Muscle layer of duodenum (tissue), 2 donors: ENCODE measurements around the gene HOXD11.

Experiments
- H3K27ac ChIP-seq: one replicate; pipeline ENCODE4 v1.7.0; 2013; ENCODE audit warnings: mild to moderate bottlenecking, low read length
- H3K27me3 ChIP-seq: one replicate; pipeline ENCODE4 v1.7.0; 2013; ENCODE audit warnings: low read depth, mild to moderate bottlenecking, control low read depth, low read length
- H3K36me3 ChIP-seq, 2 donors: one replicate each; pipeline ENCODE4 v1.7.0; 2013; ENCODE audit warnings: low read length in 2 of 2, control low read depth in 1 of 2, mild to moderate bottlenecking in 1 of 2; ENCODE audit not compliant: insufficient read depth in 2 of 2, control insufficient read depth in 1 of 2
- H3K4me1 ChIP-seq, 2 donors: one replicate each; pipeline ENCODE4 v1.7.0; 2013; ENCODE audit warnings: low read length in 2 of 2, mild to moderate bottlenecking in 2 of 2, control low read depth in 1 of 2, moderate library complexity in 1 of 2; ENCODE audit not compliant: insufficient read depth in 2 of 2, control insufficient read depth in 1 of 2
- H3K4me3 ChIP-seq, 2 donors: one replicate each; pipeline ENCODE4 v1.7.0; 2013; ENCODE audit warnings: low read length in 2 of 2, low read depth in 1 of 2, mild to moderate bottlenecking in 1 of 2
- H3K9me3 ChIP-seq, 2 donors: one replicate each; pipeline ENCODE4 v1.7.0; 2013; ENCODE audit warnings: low read length in 2 of 2, control low read depth in 1 of 2, mild to moderate bottlenecking in 1 of 2; ENCODE audit not compliant: control insufficient read depth in 1 of 2
- donor health status: healthy.

Gene HOXD11

GRCh38 chr2:176097820-176098365, 9.2 kb upstream of the HOXD11 start:
- H3K36me3 ChIP-seq: no peaks in the 10 kb centered on the region
- H3K4me3 ChIP-seq: peak overlapping the region; percentile 45 to 54
- peaks cover 0 to 8% of the 10 kb centered on the region in 2 donors for H3K9me3 ChIP-seq
- H3K4me1 ChIP-seq: peaks cover 11 to 43% of the 10 kb centered on the region in 2 donors
- peaks cover 99% of the 10 kb centered on the region for H3K27me3 ChIP-seq
- no peak overlapping the region for H3K27ac ChIP-seq

DNA sequence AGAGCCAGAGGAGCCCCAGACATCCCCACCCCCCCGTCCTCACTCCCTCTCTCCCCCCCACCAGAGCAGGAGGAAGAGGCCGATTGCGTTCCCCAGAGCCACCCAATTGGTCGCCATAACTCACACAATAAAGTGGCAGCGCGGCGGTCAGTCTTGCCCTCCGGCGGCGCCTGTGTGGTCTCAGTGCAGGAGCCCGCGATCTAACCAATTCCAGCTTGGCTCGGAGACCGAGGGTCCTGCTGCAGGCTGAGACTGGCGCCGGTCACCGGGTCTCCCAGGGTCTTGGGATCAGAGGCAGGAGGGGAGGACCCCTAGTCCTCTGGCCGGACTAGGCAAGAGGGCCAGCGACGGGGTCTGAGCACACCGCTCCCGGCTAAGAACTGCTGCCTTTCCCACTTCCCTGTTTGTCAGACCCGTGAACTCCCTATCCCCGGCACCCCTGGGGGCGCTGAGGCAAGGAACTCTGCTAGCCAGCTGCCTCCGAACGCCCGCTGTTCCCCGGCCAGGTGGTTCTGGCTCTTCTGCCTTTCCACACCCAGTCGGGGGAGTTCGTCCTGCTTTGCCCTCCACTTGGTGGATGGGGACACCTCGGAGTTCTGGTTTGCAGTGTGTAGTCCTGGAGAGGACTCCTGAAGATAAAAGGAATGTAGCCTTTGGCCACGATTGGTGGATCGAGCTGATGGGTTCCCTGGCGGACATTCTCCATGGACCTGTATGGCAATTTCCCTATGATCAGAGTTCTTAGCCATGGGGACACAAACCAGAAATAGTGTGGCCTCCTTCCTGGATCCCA, 8.5 kb upstream of the HOXD11 start:
- Histone ChIP-seq H3K4me1 (peaks cover 11 to 38% of the 10 kb centered on the region in 2 donors), H3K9me3 (peaks cover 0 to 8% of the 10 kb centered on the region in 2 donors), H3K4me3 (no peak overlapping the region), H3K27ac (no peak overlapping the region), H3K36me3 (no peaks in the 10 kb centered on the region), H3K27me3 (peaks cover 99% of the 10 kb centered on the region)

- Histone ChIP-seq H3K4me3 (no peak overlapping the region), H3K36me3 (no peaks in the 10 kb centered on the region), H3K4me1 (peaks cover 11 to 42% of the 10 kb centered on the region in 2 donors), H3K27ac (no peak overlapping the region), H3K27me3 (peaks cover 99% of the 10 kb centered on the region), H3K9me3 (peaks cover 0 to 3% of the 10 kb centered on the region in 2 donors)
These were observed 7.8 kb upstream of the HOXD11 start for GRCh38 chr2:176099159-176099727.

DNA sequence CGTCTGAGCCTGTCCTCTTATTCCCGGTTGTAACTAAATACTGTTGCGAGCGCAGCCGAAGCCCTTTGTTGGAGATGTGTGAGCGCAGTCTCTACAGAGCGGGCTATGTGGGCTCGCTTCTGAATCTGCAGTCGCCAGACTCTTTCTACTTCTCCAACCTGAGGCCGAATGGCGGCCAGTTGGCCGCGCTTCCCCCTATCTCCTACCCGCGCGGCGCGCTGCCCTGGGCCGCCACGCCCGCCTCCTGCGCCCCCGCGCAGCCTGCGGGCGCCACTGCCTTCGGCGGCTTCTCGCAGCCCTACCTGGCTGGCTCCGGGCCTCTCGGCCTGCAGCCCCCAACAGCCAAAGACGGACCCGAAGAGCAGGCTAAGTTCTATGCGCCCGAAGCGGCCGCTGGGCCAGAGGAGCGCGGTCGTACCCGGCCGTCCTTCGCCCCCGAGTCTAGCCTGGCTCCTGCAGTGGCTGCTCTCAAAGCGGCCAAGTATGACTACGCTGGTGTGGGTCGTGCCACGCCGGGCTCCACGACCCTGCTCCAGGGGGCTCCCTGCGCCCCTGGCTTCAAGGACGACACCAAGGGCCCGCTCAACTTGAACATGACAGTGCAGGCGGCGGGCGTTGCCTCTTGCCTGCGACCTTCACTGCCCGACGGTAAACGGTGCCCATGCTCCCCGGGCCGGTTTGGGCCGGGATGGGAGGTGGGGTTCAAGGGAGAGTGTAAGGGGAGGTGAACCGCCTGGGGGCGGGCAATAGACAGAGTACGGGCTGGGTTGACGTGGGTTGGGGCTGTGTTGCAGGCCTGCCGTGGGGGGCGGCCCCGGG, 7.1 kb upstream of the HOXD11 start, which contains the start of gene HOXD12:
TSS of gene HOXD12 (plus strand) at position 68 of the 819 bp plus-strand sequence. CDS start at position 75, 7 bp downstream.
- no peak within 1 kb of the TSS for H3K4me3 ChIP-seq
- peaks cover 99% of the 10 kb centered on the region for H3K27me3 ChIP-seq
- H3K36me3 ChIP-seq: no peaks in the 10 kb centered on the region
- H3K9me3 ChIP-seq: no peaks in the 10 kb centered on the region
- peaks cover 11 to 49% of the 10 kb centered on the region in 2 donors for H3K4me1 ChIP-seq
- no peak within 1 kb of the TSS for H3K27ac ChIP-seq

DNA sequence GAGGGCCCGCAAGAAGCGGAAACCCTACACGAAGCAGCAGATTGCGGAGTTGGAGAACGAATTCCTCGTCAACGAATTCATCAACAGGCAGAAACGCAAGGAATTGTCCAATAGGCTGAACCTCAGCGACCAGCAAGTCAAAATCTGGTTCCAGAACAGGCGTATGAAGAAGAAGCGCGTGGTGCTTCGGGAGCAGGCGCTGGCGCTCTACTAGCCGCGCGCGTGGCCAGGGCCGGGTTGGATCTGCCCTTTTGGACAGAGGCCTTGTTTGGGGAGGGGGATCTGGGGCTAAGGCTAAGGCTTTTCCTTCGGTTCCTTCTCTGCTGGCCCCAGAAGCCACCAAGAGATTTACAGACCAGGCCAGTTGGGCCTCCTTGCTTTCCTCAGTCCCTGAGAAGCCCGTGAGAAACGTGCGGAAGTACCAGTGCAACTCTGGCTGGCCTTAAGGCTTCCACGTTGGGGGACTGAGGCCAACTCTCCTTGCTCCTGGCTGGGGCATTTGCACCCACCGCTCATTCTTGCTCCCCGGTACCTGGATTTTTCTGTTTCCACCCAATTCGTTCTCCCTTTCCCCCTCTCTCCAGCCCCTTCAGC, 6.4 kb upstream of the HOXD11 start:
- H3K36me3 ChIP-seq: no peaks in the 10 kb centered on the region
- H3K27ac ChIP-seq: no peak overlapping the region
- H3K9me3 ChIP-seq: no peaks in the 10 kb centered on the region
- H3K27me3 ChIP-seq: peaks cover 99% of the 10 kb centered on the region
- peaks cover 11 to 55% of the 10 kb centered on the region in 2 donors for H3K4me1 ChIP-seq
- no peak overlapping the region for H3K4me3 ChIP-seq

- Histone ChIP-seq H3K4me1 (peaks cover 9 to 54% of the 10 kb centered on the region in 2 donors), H3K27ac (no peak overlapping the region), H3K9me3 (no peaks in the 10 kb centered on the region), H3K4me3 (no peak overlapping the region), H3K36me3 (no peaks in the 10 kb centered on the region), H3K27me3 (peaks cover 99% of the 10 kb centered on the region)
These were observed 5.8 kb upstream of the HOXD11 start for GRCh38 chr2:176101216-176101830.

- Histone ChIP-seq H3K9me3 (no peaks in the 10 kb centered on the region), H3K27ac (no peak overlapping the region), H3K36me3 (no peaks in the 10 kb centered on the region), H3K27me3 (peaks cover 99% of the 10 kb centered on the region), H3K4me1 (peaks cover 4 to 54% of the 10 kb centered on the region in 2 donors), H3K4me3 (no peak overlapping the region)
These were observed 5.2 kb upstream of the HOXD11 start for GRCh38 chr2:176101842-176102241.

DNA sequence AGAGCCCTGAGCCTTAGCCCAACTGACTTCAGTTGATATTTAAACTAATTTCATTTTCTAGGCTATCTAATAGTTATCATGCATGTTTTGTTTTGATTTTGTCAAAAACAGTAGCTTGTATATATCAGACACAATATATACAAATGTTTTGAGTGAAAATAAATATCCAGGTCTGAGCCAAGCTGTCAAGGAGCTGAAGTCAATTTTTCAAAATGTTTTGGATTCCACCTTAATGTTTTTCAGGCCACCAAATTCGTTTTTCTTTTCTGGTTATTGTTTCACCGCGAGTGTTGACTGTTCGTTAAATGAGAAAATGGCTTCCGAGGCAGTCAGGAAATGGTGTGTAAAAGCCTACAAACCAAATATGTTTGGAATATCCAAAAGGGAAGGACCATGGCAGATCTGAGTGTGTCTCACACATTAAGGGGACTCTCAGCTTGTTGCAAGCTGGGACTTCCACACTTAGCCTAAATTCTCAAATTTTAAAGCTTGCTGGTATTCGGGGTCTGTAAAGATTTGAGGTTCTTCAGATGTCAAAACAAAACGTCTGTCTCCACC, 4.7 kb upstream of the HOXD11 start:
- Histone ChIP-seq H3K27me3 (peaks cover 98% of the 10 kb centered on the region), H3K4me1 (peaks cover 0 to 54% of the 10 kb centered on the region in 2 donors), H3K27ac (no peak overlapping the region), H3K9me3 (no peaks in the 10 kb centered on the region), H3K36me3 (no peaks in the 10 kb centered on the region), H3K4me3 (no peak overlapping the region)

DNA sequence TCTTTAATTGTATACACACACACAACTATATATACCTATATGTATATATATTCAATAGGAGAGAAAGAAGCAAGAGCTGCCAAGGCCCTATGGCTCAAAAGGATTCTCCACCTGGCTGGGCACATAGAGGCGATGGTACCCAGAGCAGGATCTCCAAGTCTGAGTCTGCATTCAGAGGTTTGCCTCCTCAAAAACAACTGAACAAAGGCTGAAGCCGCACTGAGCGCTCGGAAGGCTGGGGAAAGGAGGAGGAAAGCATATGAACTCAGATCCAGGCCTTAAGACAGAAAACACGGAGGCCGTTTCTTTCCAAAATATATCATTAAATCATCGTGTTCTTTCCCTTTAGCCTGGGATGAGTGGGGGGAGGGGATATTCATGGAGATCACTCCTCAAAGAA, 3.9 kb upstream of the HOXD11 start:
- H3K36me3 ChIP-seq: no peaks in the 10 kb centered on the region
- H3K4me1 ChIP-seq: peaks cover 0 to 50% of the 10 kb centered on the region in 2 donors
- no peaks in the 10 kb centered on the region for H3K9me3 ChIP-seq
- no peak overlapping the region for H3K4me3 ChIP-seq
- peaks cover 92% of the 10 kb centered on the region for H3K27me3 ChIP-seq
- no peak overlapping the region for H3K27ac ChIP-seq

GRCh38 chr2:176103742-176104315, 3.3 kb upstream of the HOXD11 start:
- Histone ChIP-seq H3K4me1 (peaks cover 0 to 49% of the 10 kb centered on the region in 2 donors), H3K36me3 (no peaks in the 10 kb centered on the region), H3K27ac (no peak overlapping the region), H3K9me3 (no peaks in the 10 kb centered on the region), H3K27me3 (peaks cover 89% of the 10 kb centered on the region), H3K4me3 (no peak overlapping the region)
